ENCODE data around the gene AVPI1.
"Not testable (repeated sequence)": the region's sequence is repeated elsewhere in the genome, so short reads cannot be mapped to it uniquely, and the experiment has no call there.

AVPI1 gene

GRCh38 chr10:97664282-97664850 is 22.7 kb downstream of the AVPI1 start:
- no peak for TF ChIP-seq Cebpa-rat (IDR thresholded peaks at IDR 0.05)

GRCh38 chr10:97659589-97659988 is 27.5 kb downstream of the AVPI1 start:
- Histone ChIP-seq H4K20me1 (no peaks in the 10 kb centered on the region), H3K4me2 (no peak overlapping the region), H3K9me3 (no peaks in the 10 kb centered on the region), H3K36me3 (0 out of 2 replicates have a peak, but pooled peaks cover 5% of the 10 kb centered on the region), H3K27ac (no peak overlapping the region), H3K27me3 (no peaks in the 10 kb centered on the region), H3K4me1 (peaks cover 7% of the 10 kb centered on the region; the same call in 1 of the 2 replicates), H3K9ac (no peak overlapping the region), H3K4me3 (no peak overlapping the region)
- no peak for TF ChIP-seq Cebpa-rat (IDR thresholded peaks at IDR 0.05)

More at GRCh38 chr10:97664282-97664850, 22.7 kb downstream of the AVPI1 start:
- H3K27me3 ChIP-seq = no peaks in the 10 kb centered on the region
- no peaks in the 10 kb centered on the region for H3K9me3 ChIP-seq
- H3K4me1 ChIP-seq = peaks cover 7% of the 10 kb centered on the region; the same call in 1 of the 2 replicates
- no peak overlapping the region for H3K4me3 ChIP-seq
- no peak overlapping the region for H3K9ac ChIP-seq
- H3K4me2 ChIP-seq = peak overlapping the region; percentile 2; the same call in 1 of the 2 replicates
- H4K20me1 ChIP-seq = no peaks in the 10 kb centered on the region
- no peak overlapping the region for H3K27ac ChIP-seq
- H3K36me3 ChIP-seq = peaks cover 16% of the 10 kb centered on the region

GRCh38 chr10:97656777-97657176 is 30.3 kb downstream of the AVPI1 start:
- Histone ChIP-seq H3K36me3 (peaks cover 20% of the 10 kb centered on the region), H3K4me1 (no peaks in the 10 kb centered on the region)
- TF ChIP-seq Cebpa-rat (IDR thresholded peaks at IDR 0.05) = no peak

DNA sequence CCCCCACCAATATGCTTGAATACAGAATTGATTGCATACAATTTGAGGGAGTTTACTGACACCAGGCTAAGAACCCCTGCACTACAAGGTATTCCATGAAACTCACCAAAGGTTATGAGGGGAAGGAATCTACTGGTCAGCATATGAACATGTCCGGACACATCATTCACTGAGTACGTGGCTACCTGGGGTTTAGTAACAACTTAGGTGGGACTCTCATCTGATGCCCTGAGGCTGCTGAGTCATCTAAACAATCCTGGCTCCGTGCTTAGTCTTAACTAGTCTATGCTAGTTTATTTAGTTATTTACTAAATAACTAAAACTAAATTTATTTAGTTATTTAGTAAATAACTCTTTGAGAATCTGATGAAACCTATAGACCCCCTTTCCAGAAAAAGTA is 35.3 kb downstream of the AVPI1 start:
- Histone ChIP-seq H4K20me1 (no peaks in the 10 kb centered on the region), H3K4me3 (no peak overlapping the region), H3K27me3 (no peaks in the 10 kb centered on the region), H3K9ac (no peak overlapping the region), H3K27ac (no peak overlapping the region), H3K4me1 (no peaks in the 10 kb centered on the region), H3K4me2 (no peak overlapping the region), H3K9me3 (no peaks in the 10 kb centered on the region), H3K36me3 (peaks cover 31% of the 10 kb centered on the region)
- no peak for TF ChIP-seq Cebpa-rat (IDR thresholded peaks at IDR 0.05)

More at GRCh38 chr10:97656777-97657176, 30.3 kb downstream of the AVPI1 start:
- Histone ChIP-seq H3K9ac (no peak overlapping the region), H3K27ac (no peak overlapping the region), H3K4me3 (no peak overlapping the region), H3K4me2 (no peak overlapping the region), H3K9me3 (no peaks in the 10 kb centered on the region), H4K20me1 (no peaks in the 10 kb centered on the region), H3K27me3 (no peaks in the 10 kb centered on the region)

GRCh38 chr10:97650726-97651125 is 36.3 kb downstream of the AVPI1 start:
- Histone ChIP-seq H3K9ac (no peak overlapping the region), H4K20me1 (no peaks in the 10 kb centered on the region), H3K27ac (no peak overlapping the region), H3K4me3 (no peak overlapping the region), H3K4me1 (no peaks in the 10 kb centered on the region), H3K36me3 (peaks cover 29% of the 10 kb centered on the region), H3K27me3 (no peaks in the 10 kb centered on the region), H3K9me3 (no peaks in the 10 kb centered on the region), H3K4me2 (no peak overlapping the region)
- no peak for TF ChIP-seq Cebpa-rat (IDR thresholded peaks at IDR 0.05)

- H3K4me2 ChIP-seq, H3K27ac ChIP-seq: not testable (repeated sequence)
- peaks cover 31% of the 10 kb centered on the region for H3K36me3 ChIP-seq
Measured at GRCh38 chr10:97649405-97649750, 37.7 kb downstream of the AVPI1 start.

DNA sequence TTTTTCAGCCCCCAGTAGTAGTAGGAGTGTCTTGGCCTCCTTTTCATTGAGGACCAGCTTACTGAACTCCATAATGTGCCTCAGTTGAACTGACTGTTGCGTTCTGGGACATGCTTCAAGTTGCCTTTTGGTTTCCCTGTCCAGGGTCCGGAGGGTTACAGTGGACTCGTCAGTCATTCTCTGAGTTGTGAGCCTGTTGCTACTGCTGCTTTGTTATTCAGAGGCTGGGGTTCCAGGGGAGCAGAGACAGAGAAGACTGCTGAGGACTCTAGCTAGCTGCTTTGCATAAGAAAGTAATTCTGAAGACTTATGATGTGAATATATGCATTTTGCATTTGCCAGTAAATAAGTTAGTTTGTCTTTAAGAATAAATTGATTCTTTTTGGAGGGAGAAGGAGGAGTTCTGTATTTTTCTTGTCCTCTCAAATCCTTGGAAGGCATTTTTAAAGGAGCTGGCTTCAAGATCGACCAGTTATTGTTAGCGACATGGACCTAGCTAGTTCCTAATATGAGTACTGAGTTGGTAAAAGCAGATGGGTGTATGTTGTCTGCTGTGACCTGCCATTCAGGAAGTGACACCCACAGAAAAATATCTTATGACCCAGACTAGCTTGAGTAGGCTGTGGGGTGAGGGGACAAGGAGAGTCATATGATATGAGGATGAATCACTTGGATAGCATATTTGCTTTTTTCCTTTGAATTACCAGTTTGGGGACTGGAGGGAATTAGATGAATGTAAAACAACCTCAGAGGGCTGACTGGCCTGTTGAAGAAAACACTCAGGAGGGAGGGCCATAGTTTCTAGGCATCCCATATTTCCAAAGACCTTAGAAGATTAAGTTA is 38.3 kb downstream of the AVPI1 start:
- TF ChIP-seq Cebpa-rat (IDR thresholded peaks at IDR 0.05) = no peak
- Histone ChIP-seq H3K4me2 (no peak overlapping the region), H3K36me3 (peaks cover 35% of the 10 kb centered on the region), H3K4me3 (no peak overlapping the region), H3K9me3 (no peaks in the 10 kb centered on the region), H3K9ac (no peak overlapping the region), H4K20me1 (no peaks in the 10 kb centered on the region), H3K27ac (no peak overlapping the region), H3K27me3 (no peaks in the 10 kb centered on the region), H3K4me1 (no peaks in the 10 kb centered on the region)

More at GRCh38 chr10:97649405-97649750, 37.7 kb downstream of the AVPI1 start:
- not testable (repeated sequence) for H3K4me1 ChIP-seq, H3K9me3 ChIP-seq, H4K20me1 ChIP-seq, H3K9ac ChIP-seq, H3K27me3 ChIP-seq, H3K4me3 ChIP-seq

DNA sequence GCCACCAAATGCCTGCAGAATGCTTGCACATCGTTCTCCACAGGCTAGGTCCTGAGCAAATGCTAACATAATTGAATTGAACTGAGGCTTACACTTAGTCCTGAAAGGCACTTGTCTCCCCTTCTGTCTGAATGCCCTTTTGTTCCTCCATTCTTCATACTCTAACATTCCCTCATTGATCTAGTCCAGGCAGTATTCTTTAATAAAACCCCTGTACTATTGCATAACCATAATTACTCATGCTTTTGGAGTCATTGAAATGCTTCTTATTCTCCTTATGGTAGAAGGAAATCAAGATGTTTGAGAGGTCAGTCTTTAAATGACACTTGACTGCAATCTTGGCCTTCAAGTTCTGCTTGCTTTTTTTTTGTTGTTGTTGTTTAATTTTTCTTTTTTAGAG is 39.5 kb downstream of the AVPI1 start:
- Histone ChIP-seq H3K9me3 (no peaks in the 10 kb centered on the region), H3K9ac (no peak overlapping the region), H4K20me1 (no peaks in the 10 kb centered on the region), H3K27ac (no peak overlapping the region), H3K4me2 (no peak overlapping the region), H3K4me1 (peaks cover under 1% of the 10 kb centered on the region), H3K4me3 (no peak overlapping the region), H3K36me3 (peaks cover 27% of the 10 kb centered on the region), H3K27me3 (no peaks in the 10 kb centered on the region)
- TF ChIP-seq Cebpa-rat (IDR thresholded peaks at IDR 0.05) = no peak

- H3K9ac ChIP-seq = no peak overlapping the region
- no peaks in the 10 kb centered on the region for H3K27me3 ChIP-seq
- H3K4me2 ChIP-seq = no peak overlapping the region
- peaks cover 13% of the 10 kb centered on the region for H3K4me1 ChIP-seq
- no peak for TF ChIP-seq Cebpa-rat (IDR thresholded peaks at IDR 0.05)
- peaks cover 10% of the 10 kb centered on the region; the same call in 1 of the 2 replicates for H3K9me3 ChIP-seq
- no peak overlapping the region for H3K27ac ChIP-seq
- no peak overlapping the region for H3K4me3 ChIP-seq
- peaks cover 13% of the 10 kb centered on the region; the same call in 1 of the 2 replicates for H4K20me1 ChIP-seq
- 0 out of 2 replicates have a peak, but pooled peaks cover 7% of the 10 kb centered on the region for H3K36me3 ChIP-seq
Measured at GRCh38 chr10:97644936-97645335, 42.1 kb downstream of the AVPI1 start.

DNA sequence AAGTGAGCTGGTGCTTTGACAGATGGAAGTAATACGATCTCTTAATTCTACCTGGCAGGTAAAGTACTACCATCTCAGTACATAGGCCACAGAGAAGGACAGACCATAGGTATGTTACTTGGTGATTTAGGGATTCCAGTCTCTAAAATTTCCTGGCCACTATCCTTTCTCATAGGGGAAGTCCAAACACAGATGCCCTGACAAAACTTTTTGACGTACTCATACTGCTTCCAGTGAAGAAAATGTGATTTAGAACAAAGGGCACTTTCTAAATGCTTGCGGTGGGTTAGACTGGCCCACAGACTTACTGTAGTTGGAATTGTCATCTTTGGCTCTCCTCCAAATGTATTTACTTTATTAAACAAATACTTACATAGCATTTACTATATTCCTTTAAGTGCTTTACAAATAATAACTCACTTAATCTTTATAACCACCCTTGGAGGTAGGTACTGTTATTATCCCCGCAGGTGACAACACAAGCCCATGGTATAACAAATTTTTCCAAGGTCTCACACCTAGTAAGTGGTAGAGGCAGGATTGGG is 43.5 kb downstream of the AVPI1 start:
- Histone ChIP-seq H3K27ac (no peak overlapping the region), H3K27me3 (no peaks in the 10 kb centered on the region), H3K9me3 (peaks cover 10% of the 10 kb centered on the region; the same call in 1 of the 2 replicates), H3K9ac (no peak overlapping the region), H3K4me1 (peaks cover 13% of the 10 kb centered on the region), H3K36me3 (0 out of 2 replicates have a peak, but pooled peaks cover 7% of the 10 kb centered on the region), H3K4me3 (no peak overlapping the region), H3K4me2 (no peak overlapping the region), H4K20me1 (peaks cover 13% of the 10 kb centered on the region; the same call in 1 of the 2 replicates)
- no peak for TF ChIP-seq Cebpa-rat (IDR thresholded peaks at IDR 0.05)

- not testable (repeated sequence) for H3K36me3 ChIP-seq, H3K9me3 ChIP-seq, H3K27me3 ChIP-seq, H3K9ac ChIP-seq, H3K27ac ChIP-seq, H3K4me3 ChIP-seq
- H3K4me2 ChIP-seq = peak overlapping the region; percentile 81
- H3K4me1 ChIP-seq = peaks cover 13% of the 10 kb centered on the region
- H4K20me1 ChIP-seq = peaks cover 13% of the 10 kb centered on the region; the same call in 1 of the 2 replicates
Measured at GRCh38 chr10:97642471-97643159, 44.4 kb downstream of the AVPI1 start.

Data from BLaER1 (cell line).